NB4 (cell line): ENCODE measurements around the gene PIK3R3.
A peak's percentile ranks its signal among the peaks of the same experiment; 100 is the strongest.

ENCODE experiments used
- DNase-seq: peaks from one replicate; pipeline ENCODE4 v3.0.0; 2010; ENCODE audit warnings: low read depth
- H3K4me3 ChIP-seq: one replicate; pipeline ENCODE4 v1.5.1; 2011; ENCODE audit warnings: mild to moderate bottlenecking, low read depth, low read length, moderate library complexity
- MAX ChIP-seq: IDR thresholded peaks from 2 replicates; pipeline ENCODE4 v1.6.1; 2011; ENCODE audit warnings: low read depth, low read length
- MYC ChIP-seq: IDR thresholded peaks from 2 replicates; pipeline ENCODE4 v1.6.1; 2011; ENCODE audit warnings: low read depth, low read length
- POLR2A ChIP-seq: IDR thresholded peaks from 2 replicates; pipeline ENCODE4 v1.6.1; 2011; ENCODE audit warnings: mild to moderate bottlenecking; ENCODE audit not compliant: insufficient read length; ENCODE audit errors: extremely low read depth
- TF ChIP-seq, protein P1 (sequence below): IDR thresholded peaks from one replicate; pipeline ENCODE4 v1.5.1; 2012; ENCODE audit warnings: low read depth, low read length

The PIK3R3 gene

GRCh38 chr1:46003315-46003714, 129.1 kb downstream of the PIK3R3 start:
- no peak overlapping the region for H3K4me3 ChIP-seq
- peak; percentile 83 for DNase-seq
- TF ChIP-seq, protein P1, sequence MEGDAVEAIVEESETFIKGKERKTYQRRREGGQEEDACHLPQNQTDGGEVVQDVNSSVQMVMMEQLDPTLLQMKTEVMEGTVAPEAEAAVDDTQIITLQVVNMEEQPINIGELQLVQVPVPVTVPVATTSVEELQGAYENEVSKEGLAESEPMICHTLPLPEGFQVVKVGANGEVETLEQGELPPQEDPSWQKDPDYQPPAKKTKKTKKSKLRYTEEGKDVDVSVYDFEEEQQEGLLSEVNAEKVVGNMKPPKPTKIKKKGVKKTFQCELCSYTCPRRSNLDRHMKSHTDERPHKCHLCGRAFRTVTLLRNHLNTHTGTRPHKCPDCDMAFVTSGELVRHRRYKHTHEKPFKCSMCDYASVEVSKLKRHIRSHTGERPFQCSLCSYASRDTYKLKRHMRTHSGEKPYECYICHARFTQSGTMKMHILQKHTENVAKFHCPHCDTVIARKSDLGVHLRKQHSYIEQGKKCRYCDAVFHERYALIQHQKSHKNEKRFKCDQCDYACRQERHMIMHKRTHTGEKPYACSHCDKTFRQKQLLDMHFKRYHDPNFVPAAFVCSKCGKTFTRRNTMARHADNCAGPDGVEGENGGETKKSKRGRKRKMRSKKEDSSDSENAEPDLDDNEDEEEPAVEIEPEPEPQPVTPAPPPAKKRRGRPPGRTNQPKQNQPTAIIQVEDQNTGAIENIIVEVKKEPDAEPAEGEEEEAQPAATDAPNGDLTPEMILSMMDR, result no peak
- TF ChIP-seq MYC, result no peak
- TF ChIP-seq POLR2A, result no peak
- no peak for TF ChIP-seq MAX

GRCh38 chr1:46002551-46003150, 129.8 kb downstream of the PIK3R3 start:
- TF ChIP-seq, protein P1, result no peak
- TF ChIP-seq MAX, result no peak
- no peak for TF ChIP-seq MYC
- TF ChIP-seq POLR2A, result no peak
- peak; percentile 8 for DNase-seq
- H3K4me3 ChIP-seq, result no peak overlapping the region

- TF ChIP-seq MAX (no peak), POLR2A (no peak), MYC (no peak)
- TF ChIP-seq, protein P1, result no peak
- no peak overlapping the region for H3K4me3 ChIP-seq
- peak; percentile 17 for DNase-seq
Measured at GRCh38 chr1:46001081-46001785, 131.2 kb downstream of the PIK3R3 start.

DNA sequence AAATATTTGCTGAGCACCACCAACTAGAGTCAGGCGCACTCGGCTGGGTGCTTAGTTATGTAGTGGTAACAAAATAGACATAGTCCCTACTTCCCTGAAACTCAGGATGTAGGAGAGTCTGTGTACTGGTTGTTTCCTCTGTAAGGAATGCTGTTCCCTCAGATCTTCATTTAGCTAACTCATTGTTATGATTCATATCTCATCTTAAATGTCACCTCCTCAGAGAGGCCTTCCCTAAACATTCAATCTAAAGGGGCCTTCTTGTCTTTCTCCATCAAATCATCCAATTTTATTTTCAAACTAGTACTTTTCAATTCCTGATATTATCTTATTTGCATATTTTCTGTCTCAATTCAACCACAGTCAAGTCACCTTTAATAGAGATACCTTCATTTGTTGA, 132.9 kb downstream of the PIK3R3 start:
- no peak for DNase-seq
- TF ChIP-seq MYC, result no peak
- TF ChIP-seq MAX, result no peak
- TF ChIP-seq POLR2A, result no peak
- TF ChIP-seq, protein P1, result no peak
- no peak overlapping the region for H3K4me3 ChIP-seq

- no peak overlapping the region for H3K4me3 ChIP-seq
- TF ChIP-seq MYC (no peak), MAX (no peak), POLR2A (no peak)
- TF ChIP-seq, protein P1, result no peak
- DNase-seq, result no peak
Measured at GRCh38 chr1:45998020-45998617, 134.3 kb downstream of the PIK3R3 start.
